Stimulated activated CD8-positive, alpha-beta memory T cell treated with anti-CD3 and anti-CD28 coated beads, Interleukin-7, amount 100 ng/mL, for 4 hours (primary cell): ENCODE data around the gene TOPORS.
"Not testable (repeated sequence)": the region's sequence is repeated elsewhere in the genome, so short reads cannot be mapped to it uniquely, and the experiment has no call there.

Experiments used
- DNase-seq, 2 donors: peaks; one replicate each; pipeline ENCODE4 v3.0.0-alpha.2; 2020; ENCODE audit warnings: low read depth in 2 of 2

The TOPORS gene

DNA sequence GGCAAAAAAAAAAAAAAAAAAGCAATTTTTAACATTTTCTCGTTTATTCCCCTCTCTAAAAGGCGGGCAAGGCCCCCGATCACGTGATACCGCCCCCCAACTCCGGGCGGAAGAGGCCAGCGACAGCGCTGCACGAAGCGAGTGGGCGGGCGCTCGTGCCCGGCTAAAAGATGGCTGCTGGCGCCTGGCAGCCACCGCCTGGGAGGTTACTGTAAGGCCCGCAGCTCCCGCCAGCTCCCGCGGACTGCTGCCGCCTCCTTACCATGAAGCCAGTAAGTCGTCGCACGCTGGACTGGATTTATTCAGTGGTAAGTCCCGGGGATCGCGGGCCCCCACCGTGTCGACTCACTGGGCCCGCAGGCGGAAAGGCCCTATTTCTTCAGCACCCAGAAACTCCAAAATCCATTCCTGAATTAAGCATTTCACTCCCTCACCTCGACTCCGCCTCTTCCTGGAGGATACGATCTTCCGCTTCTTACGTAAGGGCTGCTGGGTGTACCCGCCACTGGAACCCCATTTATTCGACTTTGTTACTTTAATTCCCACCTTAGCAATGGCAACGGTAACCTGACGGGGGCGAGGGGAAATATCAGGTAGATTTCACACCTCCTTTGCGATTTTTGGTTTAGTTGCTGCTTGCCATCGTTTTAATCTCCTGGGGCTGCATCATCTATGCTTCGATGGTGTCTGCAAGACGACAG is at the start of gene TOPORS, which contains the start of gene SMIM27:
TOPORS (minus strand) TSS at position 415 of the 701 bp plus-strand sequence; CDS start at position 265, 150 bp downstream.
SMIM27 (plus strand) TSS at position 156 of the 701 bp plus-strand sequence; CDS start at position 264, 108 bp downstream.
- peak; percentile 80 to 88 for DNase-seq

- not testable (repeated sequence) for DNase-seq
Measured at GRCh38 chr9:32599021-32599420, 46.6 kb upstream of the TOPORS start.

GRCh38 chr9:32596936-32597335 is 44.5 kb upstream of the TOPORS start:
- no peak for DNase-seq

DNA sequence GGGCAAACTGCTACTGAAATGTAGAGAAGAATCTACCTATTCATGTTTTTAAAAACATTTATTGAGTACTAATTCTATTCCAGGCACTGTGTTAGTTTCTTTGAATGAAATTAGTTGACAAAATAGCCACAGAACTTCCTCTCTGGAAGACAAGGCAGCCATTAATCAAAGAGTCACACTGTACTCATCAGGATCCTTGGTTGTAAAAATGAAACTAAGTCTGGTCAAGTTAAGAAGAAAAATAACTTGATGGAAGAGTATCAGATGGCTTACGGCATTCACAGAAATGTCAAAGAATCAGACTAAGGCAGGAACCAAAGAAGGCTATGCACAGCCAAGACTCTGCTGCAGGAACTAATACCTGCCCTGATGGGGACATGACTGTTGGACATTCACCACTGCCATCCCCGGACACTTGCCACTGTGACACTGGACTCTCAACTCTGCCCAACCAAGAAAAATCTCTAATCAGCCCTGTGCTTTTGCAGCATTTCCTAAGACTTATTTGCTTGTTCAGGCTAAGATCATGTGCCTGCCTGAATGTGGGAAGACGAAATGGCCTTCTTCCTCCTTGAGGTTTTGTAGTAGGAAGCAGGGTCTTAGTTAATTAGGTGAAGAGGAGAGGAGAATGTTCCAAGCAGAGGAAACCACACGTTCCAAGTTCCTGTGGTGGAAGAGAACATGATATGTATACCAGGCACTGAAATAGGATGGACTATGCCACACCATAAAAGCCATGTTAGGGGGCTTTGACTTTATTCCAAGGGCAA is 43.9 kb upstream of the TOPORS start:
- no peak for DNase-seq

DNA sequence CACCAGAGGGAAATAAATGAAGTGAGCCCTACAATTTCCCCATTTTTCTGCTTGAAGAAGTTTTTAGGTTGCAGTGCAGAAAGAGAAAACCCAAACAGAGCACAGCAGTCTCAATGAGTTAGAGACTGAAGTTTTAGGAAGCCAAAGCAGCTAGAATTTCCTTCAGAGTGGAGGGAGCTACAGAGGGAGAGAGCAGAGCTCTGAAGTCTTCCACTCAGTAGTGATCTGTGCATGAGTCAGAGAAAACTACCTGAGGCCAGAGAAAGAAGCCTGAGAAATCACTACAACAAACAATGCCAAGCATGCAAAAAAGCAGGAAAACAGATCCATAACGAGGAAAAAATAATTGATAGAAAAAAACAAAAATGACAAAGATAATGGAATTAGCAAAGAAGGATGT is 38.5 kb upstream of the TOPORS start:
- no peak for DNase-seq

DNA sequence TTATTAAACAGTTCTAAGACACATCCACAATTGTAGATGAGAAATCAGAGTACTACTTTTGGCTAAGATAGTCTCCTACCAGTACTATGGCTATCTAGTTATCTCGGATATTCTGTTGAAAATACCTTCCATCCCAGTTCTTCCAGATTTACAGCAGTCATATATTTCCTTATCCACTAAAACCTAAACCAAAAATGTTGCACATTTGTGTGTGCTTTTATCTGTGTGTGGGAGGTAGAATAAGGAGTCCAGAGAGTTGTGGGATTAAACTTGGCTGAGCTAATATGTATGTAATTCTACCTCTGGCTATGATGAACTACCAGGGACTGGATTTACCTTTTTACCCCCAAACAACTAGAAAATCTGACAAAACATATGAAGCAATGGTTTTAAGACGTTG is 38.1 kb upstream of the TOPORS start:
- no peak for DNase-seq

DNA sequence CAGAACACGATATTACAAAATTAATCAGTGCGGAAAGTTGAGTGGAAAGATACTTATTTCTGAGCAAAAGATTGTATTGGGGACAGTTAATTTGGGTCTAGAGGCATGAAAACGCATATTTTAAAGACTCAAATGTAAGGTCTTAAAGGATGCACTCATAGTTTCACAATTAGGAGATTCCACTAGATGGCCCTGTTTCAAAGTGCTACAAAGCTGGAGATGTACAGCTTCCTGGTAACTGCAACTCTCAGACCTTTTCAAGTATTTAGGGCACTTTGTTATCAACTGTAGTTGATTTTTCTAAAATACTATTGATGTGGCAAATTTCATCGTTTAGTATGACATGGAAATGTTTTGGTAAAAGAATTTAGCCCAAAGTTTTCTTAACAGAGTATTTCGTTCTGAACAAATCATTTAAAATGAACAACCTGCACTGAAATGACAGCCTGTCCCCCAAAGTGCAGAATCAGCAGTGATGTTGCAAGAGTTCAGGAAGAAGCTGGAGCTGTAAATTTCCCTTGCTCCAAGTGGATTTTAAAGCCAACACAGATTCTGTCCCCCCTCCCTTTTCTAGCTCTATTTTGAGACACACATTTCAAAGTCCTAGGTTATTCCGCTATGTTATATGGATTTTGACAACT is 36.8 kb upstream of the TOPORS start:
- no peak for DNase-seq

- no peak for DNase-seq
Measured at GRCh38 chr9:32587901-32588300, 35.5 kb upstream of the TOPORS start.

DNA sequence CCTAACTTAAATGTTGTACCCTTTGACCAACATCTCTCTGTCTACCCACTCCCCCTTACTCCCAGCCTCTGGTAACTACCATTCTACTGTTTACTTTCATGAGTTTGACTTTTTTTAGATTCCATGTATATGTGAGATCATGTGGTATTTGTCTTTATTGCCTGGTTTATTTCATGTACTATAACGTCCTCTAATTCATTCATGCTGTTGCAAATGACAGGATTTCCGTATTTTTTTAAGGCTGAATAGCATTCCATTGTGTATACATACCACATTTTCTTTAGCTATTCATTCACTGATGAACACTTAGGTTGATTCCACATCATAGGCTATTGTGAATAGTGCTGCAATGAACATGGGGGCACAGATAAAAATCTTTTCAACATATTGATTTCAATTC is 32.4 kb upstream of the TOPORS start:
- no peak for DNase-seq

GRCh38 chr9:32581512-32582143 is 29.2 kb upstream of the TOPORS start:
- DNase-seq: no peak

DNA sequence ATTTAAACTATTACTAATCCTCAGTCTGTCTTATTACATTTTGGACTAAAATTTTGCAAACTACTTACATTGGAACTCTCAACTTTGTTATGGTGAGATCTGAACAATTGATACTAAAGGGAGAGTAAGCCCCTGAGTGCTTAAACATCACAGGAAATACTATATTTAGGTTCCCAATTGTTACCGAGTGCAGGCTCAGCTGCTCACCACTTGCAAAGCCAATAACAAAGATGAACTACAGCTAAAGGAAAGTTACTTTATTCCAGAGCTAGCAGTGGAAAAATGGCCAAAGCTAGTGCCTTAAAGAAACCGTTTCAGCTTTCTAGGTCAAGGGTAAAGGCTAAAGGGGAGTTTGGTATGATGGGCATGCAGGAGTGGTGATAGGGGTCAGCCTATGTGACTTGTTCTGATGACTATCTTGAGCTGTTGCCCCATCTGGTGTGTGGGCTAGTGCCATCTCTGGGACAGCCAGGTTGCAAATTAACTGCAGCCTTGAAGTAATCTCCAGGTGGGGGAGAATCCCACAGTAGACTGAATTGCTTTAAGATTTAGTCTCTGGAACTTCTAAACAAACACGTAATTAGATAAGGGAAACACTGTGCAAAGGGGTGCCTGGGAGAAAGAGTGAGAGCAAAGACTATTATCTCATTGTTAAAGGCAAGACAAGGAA is 28.4 kb upstream of the TOPORS start:
- no peak for DNase-seq

DNA sequence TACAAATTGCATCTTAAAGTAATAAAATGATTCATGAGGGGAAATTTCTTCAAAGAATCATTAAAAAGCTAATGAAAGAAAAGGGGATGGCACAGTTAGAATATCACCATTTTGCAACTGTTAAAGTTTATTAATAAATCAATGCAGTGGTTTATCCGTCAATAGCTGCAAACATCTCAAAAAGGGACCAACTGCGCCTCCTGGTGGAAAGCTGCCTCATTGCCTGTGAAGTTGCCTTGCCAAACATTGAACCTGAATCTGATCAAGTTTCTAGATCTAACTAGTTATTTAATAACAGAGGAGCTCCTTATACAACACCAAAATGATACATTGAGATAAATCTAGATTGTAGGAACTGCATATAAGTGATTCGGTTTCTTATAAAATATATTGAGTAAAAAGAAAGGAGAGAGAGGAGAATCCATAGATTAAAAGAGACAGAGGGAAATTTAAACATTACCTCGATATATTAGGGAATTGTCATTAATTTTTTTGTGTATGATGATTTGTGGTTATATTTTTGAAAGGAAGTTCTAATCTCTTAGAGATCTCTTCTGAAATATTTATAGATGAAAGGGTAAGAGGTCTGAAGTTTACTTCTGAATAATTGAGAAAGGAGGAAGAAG is 27.4 kb upstream of the TOPORS start:
- peak; percentile 51 to 65 for DNase-seq

- no peak for DNase-seq
Measured at GRCh38 chr9:32578976-32579375, 26.6 kb upstream of the TOPORS start.

GRCh38 chr9:32577316-32577715 is 24.9 kb upstream of the TOPORS start:
- DNase-seq: no peak

- no peak for DNase-seq
Measured at GRCh38 chr9:32574858-32575257, 22.5 kb upstream of the TOPORS start.

GRCh38 chr9:32573821-32574220 is 21.4 kb upstream of the TOPORS start:
- no peak for DNase-seq

GRCh38 chr9:32572900-32573523 is 20.6 kb upstream of the TOPORS start, which contains the start of gene NDUFB6:
Gene NDUFB6 (minus strand): TSS chr9:32573159. CDS start chr9:32573060, 99 bp downstream.
- DNase-seq: peak; percentile 94 to 95

DNA sequence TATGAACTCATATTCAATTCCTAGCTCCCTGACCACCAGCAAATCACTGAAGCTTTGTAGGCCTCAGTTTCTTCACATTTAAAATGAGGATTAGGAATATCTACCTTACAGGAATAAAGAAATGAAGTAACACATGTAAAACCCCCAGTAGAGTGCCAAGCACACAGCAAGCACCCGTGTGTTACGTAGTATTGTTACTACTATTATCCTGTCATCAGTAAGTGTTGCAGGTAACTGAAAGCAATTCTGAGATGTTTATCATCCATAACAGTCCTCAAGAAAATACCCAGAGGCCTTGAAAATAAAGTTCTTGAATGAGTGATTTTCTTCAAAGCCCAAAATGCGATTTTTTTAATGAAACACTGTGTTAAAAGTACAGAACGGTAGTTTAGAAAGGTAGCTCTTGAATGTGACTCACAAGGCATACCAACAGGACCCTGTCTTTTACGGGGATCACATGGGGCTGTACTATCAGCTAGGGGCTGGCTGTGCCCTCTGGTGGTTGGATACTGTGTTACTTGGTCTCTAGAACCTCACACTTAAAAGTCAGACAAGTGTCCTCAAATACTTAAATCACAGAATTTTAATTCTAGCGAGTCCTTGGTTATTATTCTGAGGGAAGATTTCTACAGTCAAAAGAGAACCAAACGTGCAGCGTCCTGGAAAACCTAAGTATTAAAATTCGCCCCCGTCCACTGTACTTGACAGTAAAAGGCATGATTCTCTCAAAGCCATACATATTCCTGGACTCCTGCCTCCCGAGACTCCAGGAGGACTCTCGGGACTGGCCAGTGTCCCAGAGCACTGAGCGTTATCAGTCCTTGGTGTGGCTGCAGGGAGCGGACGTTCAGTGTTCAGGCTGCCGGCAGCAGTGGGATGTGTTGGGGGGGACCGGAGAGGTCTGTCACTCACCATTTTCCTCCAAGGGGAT is 19.8 kb upstream of the TOPORS start:
- peak; percentile 61 to 72 for DNase-seq

- DNase-seq: no peak
Measured at GRCh38 chr9:32570262-32570661, 17.9 kb upstream of the TOPORS start.
